LoVo (cell line): Measurements from ENCODE around the gene CDKAL1.
A peak's percentile ranks its signal among the peaks of the same experiment; 100 is the strongest.
"Not testable (repeated sequence)": the region's sequence is repeated elsewhere in the genome, so short reads cannot be mapped to it uniquely, and the experiment has no call there.

Experiments used
- DNase-seq: peaks from one replicate; pipeline ENCODE4 v3.0.0-alpha.2; 2016; ENCODE audit warnings: low spot score

The CDKAL1 gene

DNA sequence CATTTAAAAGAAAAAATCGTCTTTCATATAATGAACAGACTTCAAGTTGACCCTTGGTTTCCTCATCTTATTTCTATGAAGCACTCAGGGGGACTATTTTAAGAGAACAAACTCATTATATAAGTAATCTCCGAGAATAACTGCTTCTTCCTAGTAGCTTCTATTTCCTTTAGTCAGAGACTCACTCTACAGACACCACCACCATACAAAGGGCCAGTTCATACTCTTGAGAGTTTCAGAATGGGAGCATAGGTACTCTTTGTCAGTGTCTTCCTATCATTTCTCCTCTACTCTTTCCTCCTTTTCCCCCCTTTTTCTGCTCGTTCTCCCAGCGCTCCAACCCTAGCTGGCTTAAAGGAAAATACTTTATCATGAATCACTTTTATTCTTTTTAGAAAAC, 104.9 kb downstream of the CDKAL1 start:
- no peak for DNase-seq

DNA sequence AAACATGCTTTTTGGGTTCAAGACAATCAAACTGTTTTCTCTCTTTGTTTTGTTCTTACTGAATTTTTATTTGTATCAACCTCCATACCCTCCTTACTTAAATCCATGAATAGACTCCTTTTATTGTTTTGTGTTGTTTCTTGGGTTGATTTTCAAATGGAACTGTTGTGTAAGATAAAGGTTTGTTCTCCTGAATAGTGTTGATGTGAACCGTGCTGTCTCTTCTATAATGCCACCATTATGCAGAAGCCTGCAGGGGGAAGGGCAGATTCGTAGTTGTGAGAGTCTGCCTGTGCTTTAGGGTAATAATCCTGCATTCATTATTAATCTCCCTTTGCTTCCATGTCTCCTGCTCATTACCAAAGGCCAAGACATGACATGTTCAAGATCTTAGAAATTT, 105.9 kb downstream of the CDKAL1 start:
- no peak for DNase-seq

DNA sequence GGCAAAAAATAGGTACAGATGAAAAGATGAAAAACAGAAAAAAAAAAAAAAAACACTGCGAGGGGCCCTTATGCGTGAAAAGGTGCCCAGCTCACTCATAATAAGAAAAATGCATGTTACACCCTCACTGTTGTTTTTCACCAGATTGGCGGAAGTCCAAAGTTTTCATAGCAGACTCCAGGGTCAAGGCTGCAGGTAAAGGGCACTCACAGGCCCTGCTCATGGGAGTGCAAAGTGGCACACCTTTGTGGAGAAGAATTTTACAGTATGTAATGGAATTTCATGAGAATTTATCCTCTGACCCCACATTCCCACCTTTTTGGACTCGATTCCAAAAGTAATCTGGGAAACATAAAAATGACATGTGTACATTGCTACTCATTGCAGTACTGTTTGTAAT, 108.2 kb downstream of the CDKAL1 start:
- peak; percentile 26 for DNase-seq

DNA sequence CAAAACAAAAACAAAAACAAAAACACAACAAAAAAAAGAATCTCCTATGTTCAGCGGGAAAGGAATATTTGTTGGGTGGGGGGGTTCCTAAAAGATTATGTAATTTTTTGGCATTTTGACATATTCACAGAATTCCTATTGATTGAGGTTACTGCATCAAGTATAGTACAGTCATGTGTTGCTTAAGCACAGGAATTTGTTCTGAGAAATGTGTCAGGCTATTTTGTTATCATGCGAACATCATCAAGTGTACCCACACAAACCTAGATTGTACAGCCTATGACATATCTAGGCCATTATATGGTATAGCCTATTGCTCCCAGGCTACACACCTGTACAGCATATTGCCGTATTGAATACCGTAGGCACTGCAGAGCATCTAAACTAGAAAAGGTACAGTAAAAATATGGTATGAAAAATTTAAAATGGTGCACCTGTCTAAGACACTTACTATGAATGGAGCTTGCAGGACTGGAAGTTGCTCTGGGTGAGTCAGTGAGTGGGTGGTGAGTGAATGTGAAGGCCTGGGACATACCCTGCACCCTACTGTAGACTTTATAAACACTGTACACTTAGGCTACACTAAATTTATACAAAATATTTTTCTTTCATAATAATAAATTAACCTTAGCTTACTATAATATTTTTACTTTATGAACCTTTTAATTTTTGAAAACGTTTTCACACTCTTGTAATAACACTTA, 110.6 kb downstream of the CDKAL1 start:
- no peak for DNase-seq

DNA sequence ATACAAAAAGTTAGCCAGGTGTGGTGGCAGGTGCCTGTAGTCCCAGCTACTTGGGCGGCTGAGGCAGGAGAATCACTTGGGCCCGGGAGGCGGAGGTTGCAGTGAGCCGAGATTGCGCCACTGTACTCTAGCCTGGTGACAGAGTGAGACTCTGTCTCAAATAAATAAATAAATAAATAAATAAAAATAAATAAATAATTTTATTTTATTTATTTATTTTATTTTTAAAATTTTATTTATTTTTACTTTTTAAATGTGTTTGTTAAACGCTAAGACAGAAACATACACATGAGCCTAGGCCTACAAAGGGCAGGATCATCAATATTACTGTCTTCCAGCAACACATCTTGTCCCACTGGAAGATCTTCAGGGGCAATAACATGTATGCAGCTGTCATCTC, 111.3 kb downstream of the CDKAL1 start:
- not testable (repeated sequence) for DNase-seq

DNA sequence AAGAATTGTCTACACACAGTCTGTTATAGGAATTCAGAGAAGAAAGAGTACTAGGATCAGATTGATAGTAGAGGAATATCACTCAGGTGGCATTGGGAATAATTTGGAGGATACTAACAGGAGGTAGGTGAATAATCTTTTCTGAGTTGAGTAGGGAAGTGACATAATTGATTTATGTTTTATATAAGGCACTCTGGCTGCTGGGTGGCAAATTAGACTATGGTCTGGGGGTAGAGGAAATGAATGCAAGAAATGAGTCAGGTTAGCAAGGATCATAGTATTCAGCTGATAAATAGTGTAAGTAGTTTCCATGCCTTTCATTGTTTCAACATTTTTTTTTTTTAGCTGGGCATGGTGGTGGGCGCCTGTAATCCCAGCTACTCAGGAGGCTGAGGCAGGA, 113.3 kb downstream of the CDKAL1 start:
- DNase-seq, result no peak

DNA sequence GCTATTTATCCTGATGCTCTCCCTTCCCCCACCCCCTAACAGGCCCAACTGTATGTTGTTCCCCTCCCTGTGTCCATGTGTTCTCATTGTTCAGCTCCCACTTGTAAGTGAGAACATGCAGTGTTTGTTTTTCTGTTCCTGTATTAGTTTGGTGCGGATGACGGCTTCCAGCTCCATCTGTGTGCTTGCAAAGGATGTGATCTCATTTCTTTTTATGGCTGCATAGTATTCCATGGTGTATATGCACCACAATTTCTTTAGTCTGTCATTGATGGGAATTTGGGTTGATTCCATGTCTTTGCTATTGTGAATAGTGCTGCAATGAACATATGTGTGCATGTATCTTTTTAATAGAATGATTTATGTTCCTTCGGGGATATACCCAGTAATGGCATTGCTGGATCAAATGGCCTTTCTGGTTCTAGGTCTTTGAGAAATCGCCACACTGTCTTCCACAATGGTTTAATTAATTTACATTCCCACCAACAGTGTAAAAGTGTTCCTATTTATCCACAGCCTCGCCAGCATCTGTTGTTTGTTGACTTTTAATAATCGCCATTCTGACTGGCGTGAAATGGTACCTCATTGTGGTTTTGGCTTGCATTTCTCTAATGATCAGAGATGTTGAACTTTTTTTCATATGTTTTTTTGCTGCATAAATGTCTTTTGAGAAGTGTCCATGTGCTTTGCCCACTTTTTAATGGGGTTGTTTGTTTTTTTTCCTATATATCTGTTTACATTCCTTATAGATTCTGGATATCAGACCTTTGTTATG, 115.6 kb downstream of the CDKAL1 start:
- DNase-seq, result not testable (repeated sequence)

DNA sequence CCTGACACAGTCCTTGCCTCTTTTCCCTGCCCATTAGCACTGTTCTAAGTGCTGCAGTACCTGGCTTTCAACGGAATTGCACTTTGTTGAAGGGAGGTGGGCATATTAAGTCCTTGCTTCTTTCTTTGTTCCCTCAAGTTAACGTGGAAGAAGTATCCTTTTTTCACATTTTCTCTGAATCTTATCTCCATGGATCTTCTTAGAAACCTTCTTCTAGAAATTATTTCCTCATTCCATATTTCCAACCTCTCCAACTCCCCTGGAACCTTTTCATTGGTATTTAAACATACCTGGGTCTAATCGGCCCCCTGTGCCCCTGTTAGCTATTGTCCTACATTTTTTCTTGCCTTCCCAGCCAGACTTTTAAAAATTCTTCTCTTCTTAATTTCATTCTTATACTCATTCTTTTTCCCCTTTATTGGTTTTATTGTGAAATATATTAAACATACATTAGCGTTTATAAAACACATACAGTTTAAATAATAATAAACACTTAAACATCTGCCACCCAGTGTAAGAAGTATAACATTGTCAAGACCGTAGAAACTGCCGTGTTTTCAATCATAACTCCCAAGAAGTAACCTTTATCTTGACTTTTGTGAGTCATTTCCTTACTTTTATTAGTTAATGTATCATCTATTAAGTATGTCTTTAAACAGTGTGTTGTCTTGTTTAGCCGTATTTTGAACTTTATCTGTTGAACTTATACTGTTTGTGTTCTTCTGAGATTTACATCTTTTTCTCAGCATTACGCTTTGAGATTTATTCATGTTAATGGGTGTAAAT, 118.2 kb downstream of the CDKAL1 start:
- DNase-seq, result peak; percentile 72

DNA sequence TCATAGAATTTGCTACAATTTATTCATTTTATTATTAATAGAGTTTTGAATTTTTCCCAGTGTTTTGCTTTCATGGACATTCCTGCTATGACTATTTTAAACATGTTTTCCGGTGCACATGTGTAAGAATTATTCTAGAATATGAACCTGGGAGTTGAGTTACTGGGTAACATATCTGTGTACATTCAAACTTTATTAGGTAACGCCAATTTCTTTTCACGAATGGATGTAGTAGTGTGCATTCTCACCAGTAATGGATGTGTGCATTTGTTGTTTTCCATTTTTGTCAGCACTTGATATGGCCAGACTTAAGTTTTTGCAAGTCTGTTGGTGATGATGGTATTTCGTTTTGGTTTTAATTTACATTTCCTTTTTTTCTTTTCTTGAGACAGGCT, 118.8 kb downstream of the CDKAL1 start:
- peak; percentile 6 for DNase-seq

DNA sequence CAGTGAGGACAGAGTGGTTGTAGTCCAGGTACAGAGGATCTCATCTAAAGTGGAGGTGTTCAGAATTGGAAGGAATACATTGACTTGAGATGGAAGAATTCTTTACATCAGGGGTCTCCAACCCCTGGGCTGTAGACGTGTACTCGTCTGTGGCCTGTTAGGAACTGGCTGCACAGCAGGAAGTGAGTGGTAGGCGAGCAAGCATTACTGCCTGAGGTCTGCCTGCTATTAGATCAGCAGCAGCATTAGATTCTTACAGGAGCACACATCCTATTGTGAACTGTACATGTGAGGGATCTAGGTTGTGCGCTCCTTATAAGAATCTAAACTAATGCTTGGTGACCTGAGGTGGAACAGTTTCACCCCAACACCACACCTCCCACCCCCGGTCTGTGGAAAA, 121.1 kb downstream of the CDKAL1 start:
- no peak for DNase-seq

DNA sequence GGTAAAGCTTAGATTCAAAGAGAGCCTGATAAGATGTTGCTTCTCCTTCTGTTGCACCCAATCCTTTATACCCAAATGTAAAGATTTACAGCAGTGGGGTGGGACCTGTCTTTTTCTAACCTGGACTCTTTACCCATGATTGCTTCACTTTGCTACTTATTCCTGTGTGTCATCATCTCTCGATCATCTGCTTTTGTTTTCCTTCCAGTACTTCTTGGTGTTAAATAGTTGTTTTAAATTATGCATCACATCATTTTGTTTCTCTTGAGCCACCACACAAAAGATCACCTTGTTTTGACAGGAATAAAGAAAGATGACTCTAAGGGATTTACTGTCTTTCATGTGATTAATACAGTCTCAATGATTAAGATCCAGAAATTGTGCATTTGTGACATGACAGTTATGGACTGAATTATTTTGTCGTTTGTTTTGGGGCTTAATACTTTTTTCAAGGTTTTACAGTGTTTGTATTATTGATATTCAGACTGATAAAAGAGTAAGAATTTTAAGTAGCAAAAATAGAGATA, 123.1 kb downstream of the CDKAL1 start:
- DNase-seq, result no peak

DNA sequence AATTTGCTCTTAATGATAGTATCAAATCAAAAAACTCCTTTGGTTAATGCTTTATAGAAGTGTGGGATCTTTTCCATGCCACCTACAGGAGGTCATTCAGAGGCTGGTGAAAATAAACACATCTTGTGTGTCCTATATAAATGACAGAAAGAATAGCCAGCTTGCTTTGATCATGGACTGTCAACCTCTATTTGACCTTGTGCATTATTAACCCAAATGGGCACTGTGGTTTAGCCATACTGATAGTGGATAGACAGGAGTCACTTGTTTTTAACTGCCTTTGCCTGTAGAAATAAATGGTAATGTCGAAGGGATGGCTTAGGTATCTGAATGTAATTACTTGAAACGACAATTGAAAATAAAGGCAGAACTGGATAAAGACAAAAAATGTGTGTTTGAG, 123.8 kb downstream of the CDKAL1 start:
- DNase-seq, result no peak

DNA sequence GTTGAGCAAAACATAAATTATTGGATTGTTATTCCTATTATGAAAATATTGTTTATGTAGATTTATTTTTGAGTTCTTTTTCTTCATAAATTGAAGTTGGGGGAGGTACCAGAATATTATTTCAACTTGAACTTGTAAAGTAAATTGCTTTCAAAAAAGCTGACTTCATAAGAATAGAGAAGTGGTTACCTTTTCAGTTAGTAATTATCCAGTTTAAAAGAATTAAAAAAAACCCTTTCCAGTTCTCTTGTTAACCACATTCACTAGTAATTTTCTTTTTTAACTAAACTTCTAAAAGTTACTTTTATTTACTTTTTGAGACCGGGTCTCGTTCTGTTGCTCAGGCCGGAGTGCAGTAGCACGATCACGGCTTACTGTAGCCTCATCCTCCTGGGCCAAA, 124.3 kb downstream of the CDKAL1 start:
- no peak for DNase-seq

DNA sequence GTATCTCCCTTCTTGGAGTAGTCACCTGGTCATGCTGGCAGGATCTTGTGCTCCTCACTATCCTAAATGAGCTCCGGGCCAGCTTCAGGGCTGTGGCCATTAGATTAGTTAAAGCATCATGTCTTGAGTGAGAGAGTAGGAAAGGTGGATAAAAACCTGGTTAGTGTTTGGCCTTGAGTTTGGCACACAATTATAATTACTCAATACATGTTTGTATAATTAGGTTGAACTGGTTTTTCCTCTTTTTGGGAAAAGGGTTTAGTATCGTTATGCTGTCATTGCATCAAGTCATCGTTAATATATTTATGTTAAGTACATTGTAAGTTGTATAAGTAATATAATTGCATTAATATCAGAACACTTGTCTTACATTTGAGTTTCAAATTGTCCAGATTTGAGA, 126.3 kb downstream of the CDKAL1 start:
- DNase-seq, result no peak

DNA sequence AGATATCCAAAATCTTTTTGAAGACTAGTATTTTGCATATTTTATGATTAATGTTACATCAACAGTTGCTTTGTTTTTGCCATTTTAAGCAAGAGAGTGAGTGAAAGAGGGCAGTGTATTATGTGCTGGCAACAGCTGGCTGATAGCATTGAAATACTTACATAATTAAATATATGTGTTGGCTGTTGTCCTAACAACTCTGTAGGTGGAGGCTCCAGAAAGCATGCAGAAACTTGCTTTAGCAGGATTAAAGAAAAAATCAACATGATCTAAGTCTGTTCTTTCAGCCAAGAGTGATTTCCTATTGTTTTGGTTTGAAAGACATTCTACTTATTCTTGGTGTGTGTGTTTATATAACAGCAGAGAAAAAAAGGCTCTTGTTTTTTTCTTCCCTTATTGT, 127.5 kb downstream of the CDKAL1 start:
- DNase-seq, result no peak

DNA sequence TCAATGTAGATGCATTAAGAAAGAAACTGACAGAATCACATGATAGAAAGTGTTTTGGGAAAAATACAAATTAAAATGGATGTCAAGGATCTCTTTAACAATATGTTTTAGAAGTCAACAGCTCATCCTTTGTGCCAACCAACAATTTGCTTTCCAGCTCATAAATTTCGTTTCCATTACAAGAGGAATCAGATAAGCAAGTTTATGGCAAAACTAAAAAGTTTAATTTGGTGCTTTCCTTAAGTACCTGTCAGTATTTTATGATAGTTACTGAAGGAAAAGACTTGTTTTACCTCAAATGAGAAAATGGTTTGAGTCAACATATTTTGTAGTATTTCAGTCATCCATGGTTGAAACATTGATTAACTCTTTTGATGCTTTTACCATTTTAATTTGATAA, 130.0 kb downstream of the CDKAL1 start:
- DNase-seq, result no peak

DNA sequence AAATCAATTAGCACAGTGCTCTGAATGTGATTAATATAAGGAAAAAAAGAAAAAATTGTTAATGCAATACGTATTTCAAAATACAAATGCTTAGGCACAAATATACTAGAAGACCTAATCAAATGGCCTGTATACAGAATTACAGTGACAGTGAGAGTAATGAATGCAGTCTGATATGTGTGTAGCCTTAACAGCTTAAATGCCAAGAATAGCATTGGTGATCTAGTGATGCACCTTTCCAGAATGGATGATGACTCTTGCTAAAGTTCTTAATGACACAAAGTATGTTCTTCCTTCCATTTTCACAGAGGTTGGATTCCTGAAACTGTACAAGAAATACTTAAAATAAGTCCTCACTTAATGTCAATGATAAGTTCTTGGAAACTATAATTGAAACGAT, 131.0 kb downstream of the CDKAL1 start:
- no peak for DNase-seq

DNA sequence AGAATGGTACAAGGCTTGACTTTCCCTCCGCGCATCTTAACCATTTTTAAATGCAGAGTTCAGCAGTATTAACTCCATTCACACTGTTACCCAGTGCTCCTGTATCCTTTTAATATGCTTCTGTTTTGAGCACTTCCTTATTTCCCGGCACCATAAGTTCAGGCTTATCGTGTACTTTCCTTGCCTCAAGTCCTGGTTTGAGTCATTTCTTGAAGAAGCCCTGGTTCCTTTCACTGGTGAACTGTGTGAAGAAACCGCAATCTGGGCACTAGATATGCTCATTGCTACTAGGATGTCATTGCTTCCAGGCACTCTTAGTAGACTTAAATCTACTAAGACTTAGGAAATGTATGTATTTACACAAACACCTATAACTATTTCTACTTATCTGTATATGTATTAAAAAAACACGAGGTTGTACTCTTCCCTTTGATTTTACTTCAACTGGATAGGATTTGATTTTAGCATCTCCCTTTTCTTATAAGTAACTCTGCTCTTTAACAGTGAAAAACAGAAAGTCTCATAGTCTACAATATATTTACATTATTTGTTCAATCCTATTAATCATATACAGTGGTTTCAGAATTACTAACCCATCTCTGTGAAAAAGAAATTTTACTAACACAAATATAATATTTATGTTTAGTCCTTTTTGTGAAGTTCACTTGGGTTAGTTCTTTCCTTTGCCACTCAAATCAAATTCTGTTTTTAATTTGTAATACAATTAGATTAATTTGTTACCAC, 135.5 kb downstream of the CDKAL1 start:
- DNase-seq, result no peak

DNA sequence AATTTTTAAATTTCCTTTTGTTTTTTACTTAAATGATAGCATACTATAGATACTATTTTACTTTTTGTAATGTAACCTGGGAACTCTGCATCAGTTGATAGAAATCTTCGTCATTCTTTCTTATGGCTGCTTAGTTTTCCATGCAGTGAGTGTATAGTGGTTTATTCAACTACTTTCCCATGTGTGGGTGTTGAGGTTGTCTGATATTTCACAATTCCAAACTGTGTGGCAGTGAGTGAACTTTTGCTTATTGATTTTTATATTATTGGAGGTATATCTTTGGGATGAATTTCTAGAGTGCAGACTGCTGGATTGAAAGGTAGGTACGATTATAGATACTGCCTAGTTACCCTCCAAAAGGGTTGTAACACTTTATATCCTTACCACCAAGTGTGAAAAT, 136.5 kb downstream of the CDKAL1 start:
- DNase-seq, result no peak

DNA sequence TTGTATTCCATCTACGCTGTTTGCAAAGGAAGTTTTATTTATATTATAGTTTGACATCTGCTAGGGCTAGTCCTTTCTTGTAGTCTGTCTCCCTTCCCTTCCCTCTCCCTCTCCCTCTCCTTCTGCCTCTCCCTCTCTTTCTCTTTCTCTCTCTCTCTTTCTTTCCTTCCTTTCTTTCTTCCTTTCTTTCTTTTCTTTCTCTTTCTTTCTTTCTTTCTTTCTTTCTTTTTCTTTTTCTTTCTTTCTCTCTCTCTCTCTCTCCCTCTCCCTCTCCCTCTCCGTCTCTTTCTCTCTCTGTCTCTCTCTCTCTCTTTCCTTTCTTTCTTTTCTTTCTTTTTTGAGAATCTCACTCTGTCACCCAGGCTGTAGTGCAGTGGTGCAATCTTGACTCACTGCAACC, 137.8 kb downstream of the CDKAL1 start:
- no peak for DNase-seq

DNA sequence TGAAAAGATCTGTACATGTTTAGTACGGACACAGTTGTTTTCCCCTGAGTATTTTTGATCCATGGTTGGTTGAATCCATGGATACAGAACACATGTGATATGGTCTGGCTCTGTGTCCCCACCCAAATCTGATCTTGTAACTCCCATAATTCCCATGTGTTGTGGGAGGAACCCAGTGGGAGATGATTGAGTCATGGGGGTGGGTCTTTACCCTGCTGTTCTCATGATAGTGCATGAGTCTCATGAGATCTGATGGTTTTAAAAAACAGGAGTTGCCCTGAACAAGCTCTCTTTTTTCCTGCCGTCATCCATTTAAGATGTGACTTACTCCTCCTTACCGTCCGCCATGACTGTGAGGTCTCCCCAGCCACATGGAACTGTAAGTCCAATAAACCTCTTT, 139.2 kb downstream of the CDKAL1 start:
- DNase-seq, result no peak

DNA sequence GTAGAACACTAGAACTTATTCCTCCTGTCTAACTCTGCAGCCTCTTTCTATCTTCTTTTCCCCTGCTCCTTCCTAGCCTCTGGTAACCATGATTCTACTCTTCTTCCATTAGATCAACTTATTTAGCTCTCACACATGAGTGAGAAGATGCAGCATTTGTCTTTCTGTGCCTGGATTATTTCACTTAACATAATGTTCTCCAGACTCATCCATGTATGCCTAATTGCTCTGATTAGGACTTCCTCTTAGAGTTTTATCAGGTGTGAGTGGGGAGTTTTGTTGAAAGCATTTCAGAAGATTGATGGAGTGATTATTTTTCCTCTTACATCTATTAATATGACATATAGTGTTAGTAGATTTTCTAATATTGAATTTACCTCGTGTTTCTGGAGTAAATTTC, 140.4 kb downstream of the CDKAL1 start:
- DNase-seq, result no peak
